Fibroblast of pulmonary artery (primary cell): ENCODE measurements around the gene ARID1B.

Experiments used
- DNase-seq: peaks from one replicate; pipeline ENCODE4 v3.0.0-alpha.2; 2010; ENCODE audit warnings: low read depth
- H3K4me3 ChIP-seq: replicated peaks from 2 replicates; pipeline ENCODE4 v1.5.1; 2011; ENCODE audit warnings: low read depth, mild to moderate bottlenecking, control low read depth, low read length, moderate library complexity
- CTCF ChIP-seq: IDR thresholded peaks from 2 replicates; pipeline ENCODE4 v1.5.1; 2011; ENCODE audit warnings: mild to moderate bottlenecking, control low read depth, low read length, inconsistent platforms; ENCODE audit errors: missing control alignments

ARID1B gene

GRCh38 chr6:156984178-156984738, 207.1 kb downstream of the ARID1B start:
- no peak overlapping the region for H3K4me3 ChIP-seq
- no peak for TF ChIP-seq CTCF
- no peak for DNase-seq

GRCh38 chr6:156985309-156985708, 208.1 kb downstream of the ARID1B start:
- H3K4me3 ChIP-seq = no peak overlapping the region
- DNase-seq = no peak
- no peak for TF ChIP-seq CTCF

- peak; percentile 17 for DNase-seq
- TF ChIP-seq CTCF = no peak
- no peak overlapping the region for H3K4me3 ChIP-seq
These were observed 211.3 kb downstream of the ARID1B start for GRCh38 chr6:156988276-156989158.

- TF ChIP-seq CTCF = no peak
- no peak overlapping the region for H3K4me3 ChIP-seq
- DNase-seq = peak; percentile 42
These were observed 212.1 kb downstream of the ARID1B start for GRCh38 chr6:156989159-156989806.

GRCh38 chr6:156992020-156992804, 215.0 kb downstream of the ARID1B start:
- no peak for TF ChIP-seq CTCF
- DNase-seq = no peak
- H3K4me3 ChIP-seq = no peak overlapping the region

- H3K4me3 ChIP-seq = no peak overlapping the region
- no peak for DNase-seq
- no peak for TF ChIP-seq CTCF
These were observed 216.5 kb downstream of the ARID1B start for GRCh38 chr6:156993713-156994112.
